Uterus (tissue), 2 donors: ENCODE data around the gene MAP4K1.

Experiments used
- CTCF ChIP-seq, 4 experiments: fragments of 200-600 bp in 2 of 4; fragments of 450-650 bp in 2 of 4; sonication (generic) in 2 of 4; IDR thresholded peaks; one replicate each; pipeline ENCODE4 v1.5.1; 2016 to 2019; ENCODE audit warnings: antibody characterized with exemption in 4 of 4, mild to moderate bottlenecking in 2 of 4, moderate library complexity in 1 of 4
- POLR2A ChIP-seq, 2 donors: fragments of 450-650 bp; IDR thresholded peaks; one replicate each; pipeline ENCODE4 v1.6.1; 2016; ENCODE audit warnings: antibody characterized with exemption in 2 of 2, mild to moderate bottlenecking in 1 of 2, moderate library complexity in 1 of 2

- TF ChIP-seq CTCF (IDR thresholded peaks at IDR 0.05) (no peak), POLR2A (IDR thresholded peaks at IDR 0.05) (no peak)
Measured at GRCh38 chr19:38545596-38545995, 72.2 kb downstream of the MAP4K1 start.
